B cell (primary cell): ENCODE data around the gene MPST. TPM values are rescaled to one million over a fixed set of nuclear protein-coding genes. Genes with fewer than 3 reads are reported as not detected.

Experiments
- ATAC-seq: fragments of 200-7000 bp; cut with Tn5 transposase; one replicate; pipeline ENCODE4 v1.10.0; 2021; ENCODE audit warnings: low read depth, mild to moderate bottlenecking, moderate number of reproducible peaks, moderate library complexity
- CTCF ChIA-PET: fragments of 350-600 bp; sonication (Branson Sonifier 250); formaldehyde crosslinking; loops from one replicate; lab custom pipeline; 2021; ENCODE audit warnings: antibody characterized with exemption, inconsistent platforms; lab: Charles Lee
- POLR2A ChIA-PET: fragments of 350-600 bp; sonication (Branson Sonifier 250); formaldehyde crosslinking; loops from one replicate; lab custom pipeline; 2021; ENCODE audit warnings: antibody characterized with exemption; lab: Charles Lee
- DNase-seq: peaks from one replicate; pipeline ENCODE4 v3.0.0; 2013
- H2AFZ ChIP-seq: 2 replicates; pipeline ENCODE4 v1.6.1; 2012; ENCODE audit warnings: mild to moderate bottlenecking, low read depth, low read length; ENCODE audit not compliant: insufficient read depth, poor library complexity, severe bottlenecking
- H3K27ac ChIP-seq, 2 donors: 1 replicate in 1 of 2; 2 replicates in 1 of 2; pipeline ENCODE4 v1.5.1; 2012 to 2013; ENCODE audit warnings: low read length in 2 of 2, mild to moderate bottlenecking in 2 of 2, moderate library complexity in 1 of 2
- H3K27me3 ChIP-seq, 4 experiments: fragments of 200-600 bp in 1 of 4; sonication (generic) in 1 of 4; replicated peaks in 1 of 4; 1 replicate in 2 of 4; 2 replicates in 2 of 4; pipeline versions ENCODE4 v1.6.1 to v1.7.0; 2013 to 2016; ENCODE audit warnings: low read length in 3 of 4, mild to moderate bottlenecking in 2 of 4, mixed read lengths in 1 of 4, moderate library complexity in 1 of 4; ENCODE audit not compliant: insufficient read depth in 4 of 4, control insufficient read depth in 3 of 4; ENCODE audit errors: control extremely low read depth in 1 of 4
- H3K36me3 ChIP-seq, 2 experiments: replicated peaks in 1 of 2; 1 replicate in 1 of 2; 2 replicates in 1 of 2; pipeline versions ENCODE4 v1.6.1 to v1.7.1; 2013; ENCODE audit warnings: low read length in 1 of 2; ENCODE audit not compliant: insufficient read depth in 2 of 2, control insufficient read depth in 1 of 2; ENCODE audit errors: control extremely low read depth in 1 of 2, extremely low read depth in 1 of 2
- H3K4me1 ChIP-seq, 2 donors: fragments of 200-600 bp in 1 of 2; sonication (generic) in 1 of 2; 1 replicate in 1 of 2; 2 replicates in 1 of 2; pipeline versions ENCODE4 v1.5.1 to v1.6.1; 2013 to 2017; ENCODE audit warnings: low read length in 2 of 2; ENCODE audit not compliant: control insufficient read depth in 2 of 2, insufficient read depth in 2 of 2
- H3K4me2 ChIP-seq: replicated peaks from 2 replicates; pipeline ENCODE3; 2012; ENCODE audit warnings: mild to moderate bottlenecking, low read depth, low read length; ENCODE audit not compliant: poor library complexity, severe bottlenecking
- H3K4me3 ChIP-seq, 5 experiments: fragments of 200-600 bp in 1 of 5; sonication (generic) in 1 of 5; 1 replicate in 3 of 5; 2 replicates in 2 of 5; pipeline versions ENCODE4 v1.5.1 to v1.7.0; 2011 to 2016; ENCODE audit warnings: low read length in 4 of 5, mild to moderate bottlenecking in 4 of 5, low read depth in 2 of 5, control low read depth in 1 of 5, moderate library complexity in 1 of 5; ENCODE audit not compliant: insufficient read depth in 1 of 5; ENCODE audit errors: control extremely low read depth in 1 of 5, extremely low read depth in 1 of 5
- H3K79me2 ChIP-seq: fragments of 200-600 bp; sonication (generic); one replicate; pipeline ENCODE4 v1.6.0; 2016; ENCODE audit warnings: low read length; ENCODE audit not compliant: control insufficient read depth, insufficient read depth
- H3K9ac ChIP-seq: fragments of 200-600 bp; sonication (generic); 2 replicates; pipeline ENCODE4 v1.6.1; 2017; ENCODE audit warnings: mild to moderate bottlenecking, low read length, moderate library complexity
- H3K9me3 ChIP-seq, 3 donors: one replicate each; pipeline versions ENCODE4 v1.6.1 to v1.7.1; 2013; ENCODE audit warnings: low read length in 2 of 3; ENCODE audit not compliant: control insufficient read depth in 2 of 3, insufficient read depth in 1 of 3; ENCODE audit errors: control extremely low read depth in 1 of 3
- H4K20me1 ChIP-seq: 2 replicates; pipeline ENCODE4 v1.6.0; 2012; ENCODE audit warnings: mild to moderate bottlenecking, low read length; ENCODE audit not compliant: insufficient read depth, control insufficient read depth, poor library complexity, severe bottlenecking
- H3K27ac Mint-ChIP-seq: one replicate; pipeline ENCODE4 v1.8.0; 2021; ENCODE audit warnings: mixed read lengths
- H3K27me3 Mint-ChIP-seq: one replicate; pipeline ENCODE4 v1.8.0; 2021; ENCODE audit warnings: mixed read lengths
- H3K4me1 Mint-ChIP-seq: one replicate; pipeline ENCODE4 v1.8.0; 2021; ENCODE audit warnings: mixed read lengths
- H3K4me3 Mint-ChIP-seq: one replicate; pipeline ENCODE4 v1.8.0; 2021; ENCODE audit warnings: mixed read lengths
- H3K9me3 Mint-ChIP-seq: one replicate; pipeline ENCODE4 v1.8.0; 2022; ENCODE audit warnings: mixed read lengths; ENCODE audit not compliant: insufficient read depth
- CTCF ChIP-seq: fragments of 200-600 bp; IDR thresholded peaks from one replicate; pipeline ENCODE4 v1.8.0; 2022; ENCODE audit warnings: antibody characterized with exemption, mild to moderate bottlenecking
- EZH2 ChIP-seq: IDR thresholded peaks from 2 replicates; pipeline ENCODE4 v1.6.1; 2012; ENCODE audit warnings: borderline replicate concordance, low read depth, mild to moderate bottlenecking, moderate library complexity, low read length; ENCODE audit not compliant: insufficient read depth, poor library complexity, severe bottlenecking
- WGBS: methylation state at CpG from one replicate; pipeline ENCODE4 v1.1.5; 2013; ENCODE audit warnings: missing lambda C conversion rate; ENCODE audit not compliant: insufficient coverage; 5-methylcytosine and 5-hydroxymethylcytosine counted together
- intact Hi-C: fragments of 100-400 bp; cut with micrococcal nuclease; formaldehyde crosslinking; loops from one replicate; pipeline ENCODE4 v1.10.0; 2022
- polyA plus RNA-seq: library from polyadenylated mRNA; depleted of rRNA; stranded (reverse); fragments of >200 nt; gene quantifications from 2 replicates; pipeline ENCODE4 v1.2.3, GENCODE V29; 2012
- total RNA-seq, 2 donors: library from RNA; stranded (reverse); fragments of 120-200 nt in 1 of 2; gene quantifications; 1 replicate in 1 of 2; 2 replicates in 1 of 2; pipeline versions ENCODE4 v1.2.3 to v1.2.4, GENCODE V29; 2013 to 2022

Gene MPST
- total and polyA plus RNA-seq, 2 donors (not counting 1 experiment from before 2014, with no cell fraction given), result 11.2 to 17.7 TPM

GRCh38 chr22:37077802-37078448, 58.4 kb downstream of the MPST start:
- TF ChIP-seq EZH2 (no peak), CTCF (peak; percentile 96)
- ChIA-PET POLR2A (no interaction called here), CTCF (interaction anchor here (0.6 to 2.5 kb wide), 4 partner anchors 40 to 121 kb away, joined by 3 to 10 read pairs (median 5); no protein-coding TSS in a partner anchor)
- H3K27me3 ChIP-seq, result peaks cover 0 to 21% (median 2%) of the 10 kb centered on the region in 4 experiments
- no peaks in the 10 kb centered on the region for H3K36me3 ChIP-seq
- DNase-seq, result peak; percentile 75
- H4K20me1 ChIP-seq, result no peaks in the 10 kb centered on the region
- no peaks in the 10 kb centered on the region for H3K9me3 ChIP-seq
- Mint-ChIP-seq H3K27ac (peak overlapping the region; percentile 39), H3K4me3 (no peak overlapping the region), H3K27me3 (peaks cover 18% of the 10 kb centered on the region), H3K9me3 (no peaks in the 10 kb centered on the region), H3K4me1 (peaks cover 22% of the 10 kb centered on the region)
- peak; percentile 62 for ATAC-seq
- no peak overlapping the region for H3K4me3 ChIP-seq
- H3K9ac ChIP-seq, result no peak overlapping the region
- H3K79me2 ChIP-seq, result no peaks in the 10 kb centered on the region
- no peak overlapping the region for H2AFZ ChIP-seq
- WGBS, result 25% methylated on average over 15 of the region's 15 CpGs
- H3K4me2 ChIP-seq, result no peak overlapping the region
- H3K27ac ChIP-seq, result no peak overlapping the region
- intact Hi-C loops, result loop anchor here (1.0 to 2.0 kb wide), 3 partner anchors 44 to 120 kb away; no protein-coding TSS in a partner anchor
- peaks cover 4 to 15% of the 10 kb centered on the region in 2 donors for H3K4me1 ChIP-seq

DNA sequence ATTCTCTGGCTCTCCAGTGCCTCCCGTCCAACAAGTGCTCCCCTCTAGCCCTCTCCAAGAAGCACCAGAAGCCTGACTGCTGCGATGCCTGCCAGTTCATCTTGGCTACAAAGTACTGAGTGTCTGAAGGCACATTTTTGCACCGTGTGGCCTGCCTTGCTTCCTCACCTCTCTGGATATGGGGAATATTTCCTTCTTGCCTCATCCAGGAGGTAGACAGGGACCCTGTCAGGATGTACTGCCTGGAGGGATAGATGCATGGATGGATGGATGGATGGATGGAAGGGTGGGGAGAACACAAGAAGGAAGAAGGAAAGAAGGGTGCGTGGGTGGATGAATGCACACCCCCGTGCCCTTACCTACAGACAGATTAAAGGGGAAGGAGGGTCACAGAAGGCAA, 59.6 kb downstream of the MPST start:
- peak overlapping the region; percentile 54 for H3K4me3 Mint-ChIP-seq
- POLR2A ChIA-PET, result interaction anchor here (1.1 kb wide), 1 partner anchor 84 kb away, joined by 3 read pairs; no protein-coding TSS in a partner anchor
- peaks cover 0 to 21% (median 2%) of the 10 kb centered on the region in 4 experiments for H3K27me3 ChIP-seq
- H3K9me3 ChIP-seq, result no peaks in the 10 kb centered on the region
- H4K20me1 ChIP-seq, result no peaks in the 10 kb centered on the region
- H3K27me3 Mint-ChIP-seq, result peaks cover 18% of the 10 kb centered on the region
- CTCF ChIA-PET, result interaction anchor here (0.7 to 2.5 kb wide), 6 partner anchors 43 to 146 kb away, joined by 3 to 10 read pairs (median 4); partner anchors contain the start of gene IL2RB
- intact Hi-C loops, result loop anchor here (2.0 kb wide), 1 partner anchor 88 kb away; no protein-coding TSS in a partner anchor
- H3K9me3 Mint-ChIP-seq, result no peaks in the 10 kb centered on the region
- no peak overlapping the region for H2AFZ ChIP-seq
- H3K9ac ChIP-seq, result no peak overlapping the region
- peak overlapping the region; percentile 63 for H3K27ac Mint-ChIP-seq
- ATAC-seq, result no peak
- H3K79me2 ChIP-seq, result no peaks in the 10 kb centered on the region
- no peaks in the 10 kb centered on the region for H3K36me3 ChIP-seq
- no peak overlapping the region for H3K4me3 ChIP-seq
- 58% methylated on average over 4 of the region's 5 CpGs for WGBS
- TF ChIP-seq CTCF (no peak), EZH2 (no peak)
- H3K4me2 ChIP-seq, result no peak overlapping the region
- peaks cover 4 to 15% of the 10 kb centered on the region in 2 donors for H3K4me1 ChIP-seq
- DNase-seq, result no peak
- no peak overlapping the region for H3K27ac ChIP-seq
- peaks cover 22% of the 10 kb centered on the region for H3K4me1 Mint-ChIP-seq
